Myocyte (in vitro differentiated cells): ENCODE results near the gene ZNF827. TPM values are rescaled to one million over a fixed set of nuclear protein-coding genes. Genes with fewer than 3 reads are reported as not detected.

Experiments used
- DNase-seq: peaks from one replicate; pipeline ENCODE4 v3.0.0-alpha.2; 2012; ENCODE audit warnings: low read depth
- total RNA-seq: library from RNA; depleted of rRNA; stranded (reverse); fragments of >200 nt; gene quantifications from 2 replicates; pipeline ENCODE4 v1.2.3, GENCODE V29; 2014

ZNF827 gene
- total RNA-seq, 1 donor from 2014 or later, result 10.4 TPM

- DNase-seq, result no peak
Measured at GRCh38 chr4:145722561-145722960, 216.1 kb downstream of the ZNF827 start.

- DNase-seq, result no peak
Measured at GRCh38 chr4:145720656-145721055, 218.0 kb downstream of the ZNF827 start.

DNA sequence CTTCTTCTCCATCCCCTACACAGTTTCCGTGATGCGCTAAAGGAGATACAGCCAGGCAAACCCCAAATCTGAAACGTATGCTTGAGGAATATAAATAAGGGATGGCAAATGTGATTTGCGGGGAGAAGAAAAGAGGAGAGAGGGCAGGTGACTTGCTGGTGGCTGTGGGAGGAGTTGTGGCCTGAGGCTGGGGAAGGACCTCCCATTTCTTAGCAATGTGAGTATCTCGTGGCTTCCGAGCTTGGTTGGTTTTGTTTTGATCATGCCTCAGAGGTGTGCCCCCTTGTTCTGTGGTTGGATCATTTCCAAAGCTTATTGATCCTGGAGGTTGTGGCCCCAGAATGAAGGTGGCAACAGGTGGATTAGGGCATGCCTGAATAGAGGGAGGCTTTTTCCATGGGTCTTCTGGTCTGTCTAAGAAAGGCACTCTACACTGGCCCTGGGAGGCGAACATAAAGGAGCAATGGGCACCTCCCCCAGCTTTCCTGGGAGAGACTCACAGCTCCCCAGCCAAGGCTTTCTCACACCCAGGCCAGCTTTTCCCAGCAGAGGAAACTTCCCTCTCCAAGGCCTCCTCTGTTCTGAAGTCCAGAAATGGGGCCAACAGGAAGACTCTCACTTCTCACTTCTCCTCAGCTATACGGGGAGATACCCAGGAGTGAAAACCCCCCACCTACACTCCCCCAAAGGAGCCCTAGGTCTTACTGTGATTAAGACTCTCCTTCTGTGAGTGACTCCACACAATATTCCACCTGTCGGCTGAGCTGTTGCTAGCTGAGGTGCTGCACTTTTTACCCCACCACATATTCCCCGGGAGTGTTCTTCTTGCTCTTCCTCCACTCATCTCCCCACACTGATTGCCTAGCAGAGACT is 218.6 kb downstream of the ZNF827 start:
- peak; percentile 46 for DNase-seq

DNA sequence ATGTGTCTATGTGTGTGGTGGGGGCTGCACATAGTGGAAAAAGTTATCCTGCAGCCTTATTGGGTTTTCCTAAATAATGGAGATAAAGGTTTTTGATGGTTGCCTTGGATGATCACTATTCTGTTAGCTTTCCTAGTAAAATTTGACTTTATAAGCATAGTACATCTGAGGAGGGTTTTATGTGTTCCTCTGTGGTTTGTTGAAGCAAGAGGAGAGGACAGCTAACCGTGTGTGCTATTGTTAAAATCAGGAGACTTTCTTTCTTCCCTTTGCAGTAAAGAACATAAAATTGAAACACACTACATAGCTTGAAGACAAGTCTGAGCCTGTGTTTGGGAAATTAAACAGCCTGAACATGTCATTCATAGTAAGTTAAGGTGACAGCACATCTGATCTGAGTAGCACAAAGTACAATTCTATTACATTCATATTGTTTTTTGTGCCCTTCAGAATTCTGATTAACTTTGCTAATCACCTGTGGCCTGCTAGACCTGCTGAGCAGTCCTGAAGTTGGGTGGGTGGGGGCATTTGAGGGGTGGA is 221.9 kb downstream of the ZNF827 start:
- DNase-seq, result peak; percentile 62

- DNase-seq, result peak; percentile 97
Measured at GRCh38 chr4:145716200-145716599, 222.4 kb downstream of the ZNF827 start.

GRCh38 chr4:145709843-145710242 is 228.8 kb downstream of the ZNF827 start:
- DNase-seq, result peak; percentile 85

- DNase-seq, result no peak
Measured at GRCh38 chr4:145709336-145709735, 229.3 kb downstream of the ZNF827 start.

Other genes with a start within 250 kb of the ZNF827 start
- gene LSM6, start 236.9 kb upstream of the ZNF827 start, total RNA-seq, result 21.0 and 29.3 TPM in 2 replicates